ENCODE data around the gene DIP2C.

- TF ChIP-seq CTCF (IDR thresholded peaks at IDR 0.05) (no peak), POLR2A (IDR thresholded peaks at IDR 0.05) (no peak)
Observed at GRCh38 chr10:398954-399353, 290.5 kb downstream of the DIP2C start.

All from testis (tissue), 2 donors.